Measurements from ENCODE around the gene AFF2. TPM values are rescaled to one million over a fixed set of nuclear protein-coding genes. Genes with fewer than 3 reads are reported as not detected.

Gene AFF2
- total and polyA plus RNA-seq, 3 donors from 2014 or later: 4.7 to 28.1 (median 21.3) TPM

GRCh38 chrX:148556498-148556897 lies 56.1 kb downstream of the AFF2 start:
- intact Hi-C loops (cut with DNase I; ENCODE audit: low total_unique reads): no loop called here
- H3K36me3 ChIP-seq (ENCODE audit: low read depth, missing control alignments): no peaks in the 10 kb centered on the region
- DNase-seq: no peak
- no peak overlapping the region for H3K4me3 ChIP-seq
- H3K27ac ChIP-seq: no peak overlapping the region
- H3K9me3 ChIP-seq: no peaks in the 10 kb centered on the region
- H3K4me1 ChIP-seq: no peaks in the 10 kb centered on the region
- no peaks in the 10 kb centered on the region for H3K27me3 ChIP-seq
- WGBS, 2 donors: 79 to 100% methylated on average over 1 of the region's 1 CpG
- no peak for TF ChIP-seq POLR2A (IDR thresholded peaks at IDR 0.05)
- TF ChIP-seq CTCF (IDR thresholded peaks at IDR 0.05): no peak

- WGBS, 2 donors: 54 to 70% methylated on average over 3 of the region's 3 CpGs
- Histone ChIP-seq H3K27me3 (no peaks in the 10 kb centered on the region), H3K4me3 (no peak overlapping the region)
Observed at GRCh38 chrX:148562846-148563245, 62.4 kb downstream of the AFF2 start.

GRCh38 chrX:148567229-148567628 lies 66.8 kb downstream of the AFF2 start:
- TF ChIP-seq POLR2A (IDR thresholded peaks at IDR 0.05): no peak
- TF ChIP-seq CTCF (IDR thresholded peaks at IDR 0.05): no peak
- no peak overlapping the region for H3K4me3 ChIP-seq
- intact Hi-C loops (cut with DNase I; ENCODE audit: low total_unique reads): no loop called here
- no peak for DNase-seq
- H3K4me1 ChIP-seq: no peaks in the 10 kb centered on the region
- 41 to 58% methylated on average over 3 of the region's 3 CpGs for WGBS, 2 donors
- no peaks in the 10 kb centered on the region for H3K36me3 ChIP-seq (ENCODE audit: low read depth, missing control alignments)
- no peaks in the 10 kb centered on the region for H3K9me3 ChIP-seq
- H3K27ac ChIP-seq: no peak overlapping the region
- H3K27me3 ChIP-seq: no peaks in the 10 kb centered on the region

More at GRCh38 chrX:148562846-148563245, 62.4 kb downstream of the AFF2 start:
- Histone ChIP-seq H3K27ac (no peak overlapping the region), H3K9me3 (no peaks in the 10 kb centered on the region), H3K4me1 (no peaks in the 10 kb centered on the region), H3K36me3 (ENCODE audit: low read depth, missing control alignments) (no peaks in the 10 kb centered on the region)
- TF ChIP-seq POLR2A (IDR thresholded peaks at IDR 0.05): no peak
- no peak for TF ChIP-seq CTCF (IDR thresholded peaks at IDR 0.05)
- intact Hi-C loops (cut with DNase I; ENCODE audit: low total_unique reads): no loop called here
- DNase-seq: no peak

- no peak for DNase-seq
- TF ChIP-seq POLR2A (IDR thresholded peaks at IDR 0.05) (no peak), CTCF (IDR thresholded peaks at IDR 0.05) (no peak)
Observed at GRCh38 chrX:148567779-148568178, 67.4 kb downstream of the AFF2 start.

GRCh38 chrX:148568763-148569162 lies 68.3 kb downstream of the AFF2 start:
- Histone ChIP-seq H3K27me3 (no peaks in the 10 kb centered on the region), H3K36me3 (ENCODE audit: low read depth, missing control alignments) (no peaks in the 10 kb centered on the region), H3K27ac (no peak overlapping the region), H3K9me3 (no peaks in the 10 kb centered on the region), H3K4me3 (no peak overlapping the region), H3K4me1 (no peaks in the 10 kb centered on the region)
- no peak for DNase-seq
- 82 to 87% methylated on average over 2 of the region's 2 CpGs for whole genome bisulfite sequencing, 2 donors
- intact Hi-C loops (cut with DNase I; ENCODE audit: low total_unique reads): no loop called here
- TF ChIP-seq CTCF (IDR thresholded peaks at IDR 0.05) (no peak), POLR2A (IDR thresholded peaks at IDR 0.05) (no peak)

More at GRCh38 chrX:148567779-148568178, 67.4 kb downstream of the AFF2 start:
- Histone ChIP-seq H3K27ac (no peak overlapping the region), H3K36me3 (ENCODE audit: low read depth, missing control alignments) (no peaks in the 10 kb centered on the region), H3K27me3 (no peaks in the 10 kb centered on the region), H3K4me1 (no peaks in the 10 kb centered on the region), H3K4me3 (no peak overlapping the region), H3K9me3 (no peaks in the 10 kb centered on the region)
- intact Hi-C loops (cut with DNase I; ENCODE audit: low total_unique reads): no loop called here
- WGBS, 2 donors: 71 to 82% methylated on average over 1 of the region's 1 CpG

All from testis (tissue), 3 donors.